HL-60/S4 treated with phorbol 12-myristate 13-acetate at 8.2 ng/mL for 4 days and 3 days (cell line): ENCODE data around the gene CFTR.
"Not testable (repeated sequence)": the region's sequence is repeated elsewhere in the genome, so short reads cannot be mapped to it uniquely, and the experiment has no call there.

Experiments used
- in situ Hi-C: fragments of 300-500 bp; cut with MboI; formaldehyde crosslinking; loops from 2 replicates; pipeline ENCODE4 v1.15.0; 2022; ENCODE audit warnings: low sequenced_read_pairs

CFTR gene

GRCh38 chr7:117493460-117493859 lies 13.6 kb downstream of the CFTR start:
- in situ Hi-C loops: no loop called here

- in situ Hi-C loops: no loop called here
Measured at GRCh38 chr7:117495308-117495707, 15.5 kb downstream of the CFTR start.

DNA sequence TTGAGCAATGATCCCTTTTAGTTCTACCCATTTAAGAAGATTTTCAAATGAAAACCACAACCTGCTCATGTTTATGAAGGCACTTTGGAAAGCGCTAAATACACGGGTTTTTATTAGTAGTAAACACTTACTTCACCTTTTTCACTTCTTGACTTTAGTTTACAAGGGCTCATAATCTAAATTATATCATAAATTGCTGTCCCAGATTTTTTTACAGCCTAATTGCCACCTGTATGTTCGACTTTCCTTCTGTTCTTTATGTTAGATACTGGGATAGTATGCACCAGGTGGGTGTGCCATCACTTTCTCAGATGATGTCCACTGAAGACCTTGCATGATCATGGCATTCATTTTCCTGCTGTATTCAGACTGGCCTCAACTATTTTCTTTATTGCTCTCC lies 22.5 kb downstream of the CFTR start:
- in situ Hi-C loops: no loop called here

- in situ Hi-C loops: no loop called here
Measured at GRCh38 chr7:117505238-117505637, 25.4 kb downstream of the CFTR start.

DNA sequence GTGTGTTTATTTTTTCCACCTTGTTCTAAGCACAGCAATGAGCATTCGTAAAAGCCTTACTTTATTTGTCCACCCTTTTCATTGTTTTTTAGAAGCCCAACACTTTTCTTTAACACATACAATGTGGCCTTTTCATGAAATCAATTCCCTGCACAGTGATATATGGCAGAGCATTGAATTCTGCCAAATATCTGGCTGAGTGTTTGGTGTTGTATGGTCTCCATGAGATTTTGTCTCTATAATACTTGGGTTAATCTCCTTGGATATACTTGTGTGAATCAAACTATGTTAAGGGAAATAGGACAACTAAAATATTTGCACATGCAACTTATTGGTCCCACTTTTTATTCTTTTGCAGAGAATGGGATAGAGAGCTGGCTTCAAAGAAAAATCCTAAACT lies 28.9 kb downstream of the CFTR start:
- in situ Hi-C loops: no loop called here

DNA sequence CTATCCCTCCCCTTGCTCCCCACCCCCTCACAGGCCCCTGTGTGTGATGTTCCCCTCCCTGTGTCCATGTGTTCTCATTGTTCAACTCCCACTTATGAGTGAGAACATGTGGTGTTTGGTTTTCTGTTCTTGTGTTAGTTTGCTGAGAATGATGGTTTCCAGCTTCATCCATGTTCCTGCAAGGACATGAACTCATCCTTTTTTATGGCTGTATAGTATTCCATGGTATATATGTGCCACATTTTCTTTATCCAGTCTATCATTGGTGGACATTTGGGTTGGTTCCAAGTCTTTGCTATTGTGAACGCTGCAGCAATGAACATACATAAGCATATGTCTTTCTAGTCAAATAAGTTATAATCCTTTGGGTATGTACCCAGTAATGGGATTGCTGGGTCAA lies 37.4 kb downstream of the CFTR start:
- in situ Hi-C loops: not testable (repeated sequence)

DNA sequence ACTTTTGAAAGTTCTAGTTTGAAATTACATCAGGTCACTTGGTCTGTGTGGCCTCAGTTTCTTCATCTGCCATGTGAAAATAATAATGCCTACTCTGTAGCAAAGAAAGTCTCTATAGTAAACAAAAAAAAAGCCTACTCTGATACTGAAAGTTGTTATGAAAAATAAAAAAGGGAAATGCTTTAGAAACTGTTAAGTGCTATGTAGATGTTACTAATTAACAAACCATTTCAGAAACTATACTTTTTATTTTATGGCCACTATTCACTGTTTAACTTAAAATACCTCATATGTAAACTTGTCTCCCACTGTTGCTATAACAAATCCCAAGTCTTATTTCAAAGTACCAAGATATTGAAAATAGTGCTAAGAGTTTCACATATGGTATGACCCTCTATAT lies 50.6 kb downstream of the CFTR start:
- in situ Hi-C loops: no loop called here

DNA sequence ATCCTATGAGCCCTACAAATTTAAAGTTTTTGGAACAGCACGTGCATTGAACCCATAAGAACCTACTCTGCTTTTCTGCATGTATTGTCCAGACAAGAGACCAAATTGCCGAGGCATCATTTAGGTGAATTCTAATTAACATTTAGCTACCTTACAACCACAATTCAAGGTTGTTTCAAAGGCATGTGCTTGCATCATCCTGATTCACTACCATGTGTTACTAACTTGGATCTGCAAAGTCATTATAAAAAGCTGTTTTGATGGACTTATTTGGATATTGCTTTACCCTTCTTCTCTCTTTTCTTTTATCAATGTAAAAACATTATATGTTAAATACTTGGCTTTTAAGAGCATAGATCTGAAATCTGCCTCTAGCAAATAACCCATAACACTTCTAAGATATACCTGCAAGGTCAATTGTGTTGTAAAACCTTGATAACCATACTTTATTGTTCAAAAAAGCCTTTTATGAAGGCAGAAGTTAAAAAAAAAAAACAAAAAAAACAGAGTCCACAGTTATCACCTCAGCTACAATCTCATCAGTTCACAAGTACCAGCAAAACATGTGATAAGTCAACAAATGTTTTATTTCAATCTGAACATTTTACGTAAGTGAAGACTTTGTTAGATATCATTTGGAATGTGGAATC lies 51.9 kb downstream of the CFTR start:
- in situ Hi-C loops: no loop called here

GRCh38 chr7:117538053-117538452 lies 58.2 kb downstream of the CFTR start:
- in situ Hi-C loops: no loop called here

DNA sequence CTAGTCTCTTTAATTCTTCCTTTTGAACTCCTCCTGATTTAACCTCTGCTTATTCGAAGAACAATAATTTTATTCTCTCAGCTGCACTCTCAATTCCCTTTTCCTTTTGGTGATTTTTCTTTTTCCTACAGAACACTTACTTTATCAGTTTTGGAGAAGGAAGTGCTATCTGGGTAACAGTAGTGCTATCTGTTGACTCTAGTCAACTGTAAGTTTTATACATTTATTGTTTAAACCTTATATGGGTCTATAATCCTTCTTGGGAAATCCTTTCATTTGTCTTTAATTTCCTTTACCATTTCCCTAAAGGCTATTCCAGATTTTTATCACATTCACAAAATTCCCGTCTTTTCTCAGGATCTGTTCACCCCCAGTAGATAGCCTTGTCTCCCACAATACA lies 64.2 kb downstream of the CFTR start:
- in situ Hi-C loops: no loop called here

GRCh38 chr7:117548035-117548434 lies 68.2 kb downstream of the CFTR start:
- in situ Hi-C loops: no loop called here

DNA sequence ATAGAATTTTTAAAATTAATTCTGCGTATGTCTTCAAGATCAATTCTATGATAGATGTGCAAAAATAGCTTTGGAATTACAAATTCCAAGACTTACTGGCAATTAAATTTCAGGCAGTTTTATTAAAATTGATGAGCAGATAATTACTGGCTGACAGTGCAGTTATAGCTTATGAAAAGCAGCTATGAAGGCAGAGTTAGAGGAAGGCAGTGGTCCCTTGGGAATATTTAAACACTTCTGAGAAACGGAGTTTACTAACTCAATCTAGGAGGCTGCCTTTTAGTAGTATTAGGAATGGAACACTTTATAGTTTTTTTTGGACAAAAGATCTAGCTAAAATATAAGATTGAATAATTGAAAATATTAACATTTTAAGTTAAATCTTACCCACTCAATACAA lies 70.8 kb downstream of the CFTR start:
- in situ Hi-C loops: no loop called here

DNA sequence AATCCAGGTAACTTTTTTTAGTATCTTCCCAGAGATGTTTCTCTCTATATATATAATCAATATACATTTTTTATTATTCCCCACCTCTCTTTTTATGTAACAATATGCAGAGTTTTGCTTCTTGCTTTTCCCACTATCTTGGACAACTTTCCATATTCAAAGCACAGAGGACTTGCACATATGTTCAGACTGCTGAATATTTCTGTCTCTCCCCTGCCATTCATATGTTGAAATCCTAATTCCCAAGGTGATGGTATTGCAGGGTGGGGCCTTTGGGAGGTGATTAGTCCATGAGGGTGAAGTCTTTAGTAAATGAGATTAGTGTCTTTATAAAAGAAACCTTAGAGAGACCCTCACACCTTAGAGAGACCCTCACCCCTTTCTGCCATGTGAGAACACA lies 72.8 kb downstream of the CFTR start:
- in situ Hi-C loops: no loop called here

DNA sequence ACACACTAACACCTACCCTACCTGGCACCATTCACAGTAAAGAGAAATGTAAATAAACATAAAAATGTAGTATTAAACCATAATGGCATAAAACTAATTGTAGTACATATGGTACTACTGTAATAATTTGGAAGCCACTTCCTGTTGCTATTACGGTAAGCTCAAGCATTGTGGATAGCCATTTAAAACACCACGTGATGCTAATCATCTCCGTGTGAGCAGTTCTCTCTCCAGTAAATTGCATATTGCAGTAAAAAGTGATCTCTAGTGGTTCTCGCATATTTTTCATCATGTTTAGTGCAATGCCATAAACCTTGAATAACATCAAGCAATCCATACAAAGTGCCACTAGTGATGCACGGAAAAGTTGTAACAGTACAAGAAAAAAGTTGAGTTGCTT lies 75.4 kb downstream of the CFTR start:
- in situ Hi-C loops: no loop called here

- in situ Hi-C loops: no loop called here
Measured at GRCh38 chr7:117559391-117559790, 79.6 kb downstream of the CFTR start.

DNA sequence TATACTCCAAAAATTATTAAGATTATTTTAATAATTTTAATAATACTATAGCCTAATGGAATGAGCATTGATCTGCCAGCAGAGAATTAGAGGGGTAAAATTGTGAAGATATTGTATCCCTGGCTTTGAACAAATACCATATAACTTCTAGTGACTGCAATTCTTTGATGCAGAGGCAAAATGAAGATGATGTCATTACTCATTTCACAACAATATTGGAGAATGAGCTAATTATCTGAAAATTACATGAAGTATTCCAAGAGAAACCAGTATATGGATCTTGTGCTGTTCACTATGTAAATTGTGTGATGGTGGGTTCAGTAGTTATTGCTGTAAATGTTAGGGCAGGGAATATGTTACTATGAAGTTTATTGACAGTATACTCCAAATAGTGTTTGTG lies 80.2 kb downstream of the CFTR start:
- in situ Hi-C loops: no loop called here

DNA sequence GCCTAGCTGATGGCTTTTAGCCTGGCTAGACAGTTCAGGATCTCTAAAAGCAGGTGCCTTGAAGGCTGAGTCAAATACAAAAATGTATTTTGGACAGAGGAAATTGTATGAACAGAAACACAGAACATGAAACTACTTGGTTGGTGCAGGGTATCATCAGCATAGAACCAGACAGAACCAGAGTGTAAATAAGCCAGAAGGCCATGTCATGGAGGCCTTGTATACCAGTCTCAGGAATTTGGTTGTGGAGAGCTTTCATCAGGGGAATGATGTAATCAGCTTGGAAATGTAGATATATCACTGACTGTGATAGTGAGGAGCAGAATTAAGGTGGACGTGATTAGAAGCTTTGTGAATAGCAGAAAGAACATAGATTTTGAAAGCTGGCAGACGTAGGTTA lies 82.9 kb downstream of the CFTR start:
- in situ Hi-C loops: no loop called here

DNA sequence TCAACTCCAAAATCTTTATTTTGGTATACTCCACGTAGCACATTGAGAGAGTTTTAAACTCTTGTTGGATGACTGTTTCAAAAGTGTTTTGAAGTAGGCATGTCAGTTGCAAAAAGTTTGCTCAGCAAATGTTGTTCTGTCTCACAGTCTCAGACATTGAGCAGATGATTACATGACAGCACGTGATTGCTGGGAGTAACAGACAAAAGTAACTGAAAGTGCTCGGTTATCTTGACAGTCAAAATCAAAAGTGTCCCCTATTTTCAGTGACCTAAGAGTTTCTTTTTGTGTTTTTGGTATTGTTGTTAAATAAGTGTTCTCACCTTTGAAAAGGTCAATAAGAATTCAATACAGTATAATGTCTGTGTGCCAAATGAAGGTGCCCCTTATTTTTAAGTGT lies 84.3 kb downstream of the CFTR start:
- in situ Hi-C loops: no loop called here

DNA sequence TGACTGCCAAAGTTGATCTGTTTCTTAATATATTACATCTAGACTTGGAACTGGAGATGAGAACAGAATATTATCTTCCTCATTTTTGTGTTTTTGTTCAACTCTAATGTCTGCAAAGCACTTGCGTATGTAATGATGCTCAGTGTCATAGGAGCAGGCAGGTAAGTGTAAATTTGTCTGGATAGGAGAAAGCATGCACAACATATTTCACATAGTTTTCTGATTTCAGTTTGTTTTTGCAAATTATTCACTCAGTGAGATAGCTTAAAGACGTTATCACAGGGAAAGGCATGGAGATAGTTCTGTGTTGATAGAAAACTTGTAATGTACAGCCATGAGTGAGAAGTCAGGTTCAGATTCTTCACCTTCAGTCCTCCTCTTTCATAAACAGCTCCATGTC lies 84.8 kb downstream of the CFTR start:
- in situ Hi-C loops: no loop called here

DNA sequence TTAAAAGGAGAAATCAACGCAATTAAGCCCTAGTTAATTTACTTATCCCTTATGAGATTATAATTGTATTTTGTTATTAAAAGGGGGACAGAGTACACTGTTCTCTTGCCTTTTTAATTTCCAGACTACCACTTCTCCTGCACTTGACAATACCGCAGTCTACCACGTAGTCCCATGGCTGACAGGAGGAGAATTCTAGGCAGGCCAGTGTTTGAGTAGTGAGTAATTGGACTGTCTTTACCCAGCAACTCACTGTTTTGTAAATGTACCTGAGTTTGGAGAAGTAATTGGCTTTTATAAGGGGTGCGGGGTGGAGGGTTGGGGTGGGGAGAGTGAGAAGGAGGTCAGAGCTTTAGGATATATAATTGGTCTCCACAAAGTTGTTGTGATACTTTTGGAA lies 85.4 kb downstream of the CFTR start:
- in situ Hi-C loops: no loop called here

DNA sequence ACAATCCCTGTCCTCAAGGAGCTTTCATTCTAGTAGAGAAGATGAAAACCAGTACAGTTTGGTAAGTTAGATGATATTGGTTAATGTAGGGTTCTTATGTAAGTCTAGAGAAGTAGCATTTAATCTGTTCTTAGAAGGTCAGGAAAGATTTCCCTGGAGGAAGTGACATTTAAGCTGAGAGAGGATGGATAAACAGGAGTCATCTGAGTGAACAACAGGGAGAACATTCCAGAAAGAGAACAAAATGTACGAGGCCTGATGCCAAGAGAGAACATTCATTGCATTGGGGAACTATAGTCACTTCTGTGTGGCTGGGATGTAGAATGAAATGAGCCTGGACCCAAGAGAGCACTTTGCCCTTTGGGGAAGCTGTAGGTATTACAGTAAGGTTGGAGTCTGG lies 88.0 kb downstream of the CFTR start:
- in situ Hi-C loops: no loop called here

- in situ Hi-C loops: no loop called here
Measured at GRCh38 chr7:117572856-117573620, 93.2 kb downstream of the CFTR start.

GRCh38 chr7:117581424-117581823 lies 101.6 kb downstream of the CFTR start:
- in situ Hi-C loops: no loop called here
